ENCODE results near the gene LIPI.
A peak's percentile ranks its signal among the peaks of the same experiment; 100 is the strongest.
"Not testable (repeated sequence)": the region's sequence is repeated elsewhere in the genome, so short reads cannot be mapped to it uniquely, and the experiment has no call there.

Gene LIPI

GRCh38 chr21:14074177-14074576, 136.6 kb downstream of the LIPI start:
- no peak for DNase-seq

- no peak for DNase-seq
Observed at GRCh38 chr21:14073615-14074014, 137.1 kb downstream of the LIPI start.

GRCh38 chr21:14072761-14073535, 137.8 kb downstream of the LIPI start:
- DNase-seq: no peak

- DNase-seq: no peak
Observed at GRCh38 chr21:14071902-14072734, 138.6 kb downstream of the LIPI start.

GRCh38 chr21:14070968-14071367, 139.8 kb downstream of the LIPI start:
- DNase-seq: no peak

- DNase-seq: no peak
Observed at GRCh38 chr21:14070049-14070893, 140.5 kb downstream of the LIPI start.

- no peak for DNase-seq
Observed at GRCh38 chr21:14064296-14064645, 146.5 kb downstream of the LIPI start.

- peak in 1 of 51 donors; percentile 25 for DNase-seq
Observed at GRCh38 chr21:14063620-14064295, 147.0 kb downstream of the LIPI start.

GRCh38 chr21:14062684-14063083, 148.1 kb downstream of the LIPI start:
- DNase-seq: not testable (repeated sequence)

- not testable (repeated sequence) for DNase-seq
Observed at GRCh38 chr21:14061820-14062219, 148.9 kb downstream of the LIPI start.

- not testable (repeated sequence) for DNase-seq
Observed at GRCh38 chr21:14058995-14059627, 151.6 kb downstream of the LIPI start.
